Stomach smooth muscle (tissue), 2 donors: ENCODE measurements around the gene WNK3.
"Not testable (repeated sequence)": the region's sequence is repeated elsewhere in the genome, so short reads cannot be mapped to it uniquely, and the experiment has no call there.

Experiments
- H3K27ac ChIP-seq: one replicate; pipeline ENCODE4 v1.7.0; 2013; ENCODE audit warnings: mild to moderate bottlenecking, low read length, inconsistent platforms
- H3K27me3 ChIP-seq, 2 donors: one replicate each; pipeline ENCODE4 v1.7.0; 2013; ENCODE audit warnings: low read length in 2 of 2; ENCODE audit not compliant: insufficient read depth in 2 of 2, control insufficient read depth in 1 of 2
- H3K36me3 ChIP-seq, 2 donors: one replicate each; pipeline ENCODE4 v1.7.0; 2013; ENCODE audit warnings: low read length in 2 of 2; ENCODE audit not compliant: control insufficient read depth in 2 of 2, insufficient read depth in 2 of 2
- H3K4me1 ChIP-seq: one replicate; pipeline ENCODE4 v1.7.0; 2013; ENCODE audit warnings: low read length; ENCODE audit not compliant: control insufficient read depth, insufficient read depth
- H3K4me3 ChIP-seq, 2 donors: one replicate each; pipeline ENCODE4 v1.7.0; 2013; ENCODE audit warnings: low read length in 2 of 2
- H3K9ac ChIP-seq, 2 donors: one replicate each; pipeline ENCODE4 v1.7.0; 2013; ENCODE audit warnings: low read length in 2 of 2, mild to moderate bottlenecking in 1 of 2
- H3K9me3 ChIP-seq, 2 donors: one replicate each; pipeline ENCODE4 v1.7.0; 2013; ENCODE audit warnings: low read length in 2 of 2; ENCODE audit not compliant: control insufficient read depth in 2 of 2
- donor health status: healthy.
- donor health status: Pancreatic carcinoma.

The WNK3 gene

DNA sequence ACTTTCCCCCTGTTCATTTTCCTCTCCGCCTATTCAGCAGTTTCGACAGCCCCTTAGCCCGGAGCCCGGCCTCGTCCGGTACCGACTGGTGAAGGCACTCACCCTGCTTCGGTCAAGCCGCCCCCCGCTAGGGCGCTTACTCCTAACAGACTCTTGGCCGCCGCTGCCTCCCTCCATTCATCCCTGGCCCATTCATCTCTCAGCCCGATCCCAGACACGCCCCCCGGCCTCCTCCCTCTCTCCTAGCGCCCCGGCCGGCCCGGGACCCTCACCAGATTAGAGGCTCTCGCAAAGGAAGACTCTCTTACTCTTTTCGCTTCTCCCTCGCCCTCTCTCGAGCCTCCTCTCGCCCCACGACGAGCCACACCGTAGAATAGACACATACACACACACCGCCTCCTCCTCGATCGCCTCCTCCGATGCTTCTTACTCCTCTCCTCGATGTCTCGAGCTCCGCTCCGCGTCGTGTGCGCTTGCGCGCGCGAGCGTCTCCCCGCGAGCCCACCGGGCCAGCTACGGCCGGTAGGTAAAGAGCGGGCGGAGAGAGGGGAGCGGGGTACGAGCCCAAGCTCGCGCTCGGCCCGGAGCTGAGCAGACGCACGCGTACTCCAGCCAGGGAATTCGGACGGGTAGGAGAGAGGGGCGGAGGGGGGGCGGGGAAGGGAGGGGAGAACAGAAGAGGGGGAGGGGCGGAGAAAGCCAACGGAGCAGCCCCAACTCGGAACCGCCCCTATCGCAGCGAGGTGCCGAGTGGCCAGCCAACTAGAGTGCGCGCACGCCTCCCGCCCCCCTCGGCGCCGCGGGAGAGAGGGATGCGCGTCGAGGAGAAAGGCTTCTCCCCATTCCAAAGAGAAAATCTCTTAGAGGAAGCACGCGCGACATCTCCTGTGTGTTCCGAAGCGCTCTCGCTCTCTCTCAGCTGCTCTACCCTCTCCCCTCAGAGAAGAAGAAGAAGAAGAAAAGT, at the start of gene WNK3:
Gene WNK3, minus strand, starts transcription at position 633 of the 964 bp plus-strand sequence.
- Histone ChIP-seq H3K36me3 (no peaks in the 10 kb centered on the region), H3K9me3 (peaks cover 0 to 3% of the 10 kb centered on the region in 2 donors), H3K9ac (peak within 1 kb of the TSS; percentile 52 to 72), H3K4me3 (peak within 1 kb of the TSS; percentile 63 to 73), H3K27ac (peak within 1 kb of the TSS; percentile 84), H3K27me3 (peaks cover 0 to 7% of the 10 kb centered on the region in 2 donors), H3K4me1 (peaks cover 8% of the 10 kb centered on the region)

DNA sequence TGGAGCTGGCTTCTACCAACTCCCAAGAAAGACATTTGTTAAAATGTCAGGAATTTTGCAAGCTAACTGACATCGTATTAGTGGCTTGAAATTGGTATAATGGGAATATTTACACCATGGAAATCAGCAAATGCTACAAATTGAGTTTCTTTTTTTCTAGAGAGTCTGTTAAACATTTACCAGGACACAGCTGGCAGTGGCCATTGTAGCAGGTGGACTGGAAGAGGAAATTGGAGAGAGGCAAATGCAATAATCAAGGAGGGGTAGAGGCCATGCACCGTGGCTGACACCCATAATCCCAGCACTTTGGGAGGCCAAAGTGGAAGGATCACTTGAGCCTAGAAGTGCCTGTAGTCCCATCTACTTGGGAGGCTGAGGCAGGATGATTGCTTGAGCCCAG, 49.4 kb upstream of the WNK3 start:
- Histone ChIP-seq H3K27ac (no peak overlapping the region), H3K9ac (no peak overlapping the region), H3K4me1 (no peaks in the 10 kb centered on the region), H3K36me3 (no peaks in the 10 kb centered on the region), H3K27me3 (no peaks in the 10 kb centered on the region), H3K4me3 (no peak overlapping the region), H3K9me3 (no peaks in the 10 kb centered on the region)

DNA sequence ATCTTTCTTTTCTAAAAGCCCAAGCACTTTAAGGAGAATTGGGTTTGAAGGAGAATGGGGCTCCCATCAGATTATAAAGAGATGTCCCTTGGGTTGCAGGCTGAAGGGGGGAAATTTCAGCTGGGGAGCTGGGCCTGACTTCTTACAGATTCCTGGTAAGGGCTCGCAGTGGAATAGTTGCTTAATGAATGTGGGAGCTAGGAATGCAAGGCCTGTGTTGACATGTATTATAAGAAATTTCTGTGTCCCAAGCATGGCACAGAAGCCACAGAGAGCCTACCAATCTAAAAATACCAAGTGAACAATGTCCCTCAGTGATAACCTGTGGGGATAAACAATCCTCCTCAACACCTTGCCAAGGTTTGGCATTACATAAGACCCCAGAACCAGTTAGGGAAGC, 39.3 kb upstream of the WNK3 start:
- Histone ChIP-seq H3K4me1 (no peaks in the 10 kb centered on the region), H3K27ac (no peak overlapping the region), H3K9ac (no peak overlapping the region), H3K9me3 (no peaks in the 10 kb centered on the region), H3K27me3 (no peaks in the 10 kb centered on the region), H3K4me3 (no peak overlapping the region), H3K36me3 (no peaks in the 10 kb centered on the region)

DNA sequence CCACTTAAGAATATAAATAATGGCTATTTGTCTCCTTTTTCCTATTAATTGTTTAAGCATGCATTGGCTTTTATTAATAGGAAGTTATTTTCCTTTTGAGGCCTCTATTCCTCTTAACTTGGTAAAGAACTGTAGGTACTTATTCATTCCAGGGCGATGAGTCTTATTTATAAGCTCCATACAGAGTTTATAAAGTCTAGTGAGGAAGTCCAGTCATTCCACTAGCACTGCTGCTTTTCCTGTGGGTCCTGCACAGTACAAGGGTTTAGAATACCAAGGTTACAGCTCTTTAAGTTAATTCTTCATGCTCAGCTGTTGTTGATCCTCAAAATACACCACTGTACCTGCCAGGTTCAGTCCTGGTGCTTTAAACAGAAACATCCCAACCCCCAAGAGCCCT, 28.5 kb upstream of the WNK3 start:
- Histone ChIP-seq H3K27me3 (peaks cover 0 to 2% of the 10 kb centered on the region in 2 donors), H3K9me3 (no peaks in the 10 kb centered on the region), H3K4me3 (no peak overlapping the region), H3K9ac (no peak overlapping the region), H3K4me1 (no peaks in the 10 kb centered on the region), H3K36me3 (no peaks in the 10 kb centered on the region), H3K27ac (no peak overlapping the region)

DNA sequence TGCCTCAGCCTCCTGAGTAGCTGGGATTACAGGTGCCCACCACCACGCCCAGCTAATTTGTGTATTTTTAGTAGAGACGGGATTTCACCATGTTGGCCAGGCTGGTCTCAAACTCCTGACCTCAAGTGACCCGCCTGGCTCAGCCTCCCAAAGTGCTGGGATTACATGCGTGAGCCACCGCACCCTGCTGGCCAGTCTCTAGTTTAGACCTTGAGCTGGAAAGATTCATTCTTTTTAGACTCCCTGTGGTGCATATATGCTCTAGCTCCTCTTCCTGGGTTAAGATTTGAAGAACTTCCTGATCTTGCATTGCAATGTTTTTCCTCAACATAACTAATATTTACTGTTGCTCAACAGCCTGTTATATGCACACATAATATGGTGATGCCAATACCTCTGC, 26.8 kb upstream of the WNK3 start:
- not testable (repeated sequence) for H3K4me3 ChIP-seq, H3K9me3 ChIP-seq, H3K27ac ChIP-seq, H3K36me3 ChIP-seq, H3K9ac ChIP-seq, H3K27me3 ChIP-seq, H3K4me1 ChIP-seq

DNA sequence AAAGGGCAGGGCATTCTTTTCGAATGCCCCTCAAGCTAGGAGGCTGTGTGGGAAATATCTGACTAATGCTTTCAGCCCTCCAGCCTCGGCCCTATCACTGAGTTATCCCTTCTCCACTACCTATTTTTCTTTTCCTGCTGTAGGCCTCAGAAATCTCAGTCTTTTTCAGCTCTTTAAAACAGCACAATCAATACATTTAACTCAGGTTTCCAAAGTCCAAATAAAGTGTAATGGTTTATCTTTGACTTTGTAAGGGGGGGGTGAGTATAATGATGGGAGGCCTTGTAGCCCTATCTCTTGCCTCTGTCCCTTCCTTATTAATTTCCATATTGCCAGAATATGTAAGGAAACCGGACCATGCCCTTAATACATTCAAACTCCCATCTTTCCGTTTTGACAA, 1.6 kb upstream of the WNK3 start:
- Histone ChIP-seq H3K27me3 (peaks cover 0 to 11% of the 10 kb centered on the region in 2 donors), H3K9ac (peak overlapping the region in 1 of 2 donors; percentile 52), H3K27ac (no peak overlapping the region)

DNA sequence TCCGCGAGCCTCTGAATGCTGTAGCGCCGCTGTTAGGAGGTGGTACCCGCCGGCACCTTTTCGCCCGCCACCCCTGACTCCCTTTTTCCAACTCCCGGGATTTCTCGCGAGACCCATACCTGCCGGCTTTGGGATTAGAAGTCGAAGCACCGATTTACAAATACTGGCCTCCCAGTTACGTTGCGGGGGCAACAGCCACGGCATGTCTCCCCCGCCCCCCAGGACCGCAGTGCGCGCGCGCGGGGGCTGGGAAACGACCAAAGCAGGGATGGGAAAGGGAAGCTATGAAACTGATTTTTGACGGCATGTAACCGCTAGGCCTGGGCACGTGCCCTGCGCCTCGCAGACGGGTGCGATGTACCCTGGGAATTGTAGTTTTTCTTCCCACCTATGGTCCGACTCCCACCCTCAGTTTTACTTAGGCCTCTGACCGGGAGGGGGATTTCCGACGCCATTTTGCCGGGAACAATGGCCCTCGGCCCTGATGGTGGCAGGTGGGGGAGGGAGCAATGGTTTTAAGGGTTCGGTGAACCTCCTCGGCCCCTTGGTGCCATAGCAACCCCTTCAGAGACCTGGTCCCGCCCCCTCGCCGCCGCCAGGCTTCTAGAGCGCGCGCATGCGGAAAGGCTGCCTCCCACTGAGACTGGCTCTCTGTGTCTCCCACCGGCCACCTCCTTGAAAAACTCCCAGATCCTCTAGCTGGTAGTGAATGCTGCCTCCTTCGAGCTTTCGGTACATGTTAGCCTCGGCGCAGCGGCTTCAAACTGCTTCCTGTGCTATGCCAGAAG, 772 bp upstream of the WNK3 start:
- H3K4me3 ChIP-seq = peak overlapping the region; percentile 63 to 69
- H3K9me3 ChIP-seq = no peaks in the 10 kb centered on the region
- peak overlapping the region; percentile 84 for H3K27ac ChIP-seq
- no peaks in the 10 kb centered on the region for H3K36me3 ChIP-seq
- peaks cover 8% of the 10 kb centered on the region for H3K4me1 ChIP-seq
- H3K27me3 ChIP-seq = peaks cover 0 to 10% of the 10 kb centered on the region in 2 donors
- peak overlapping the region; percentile 52 to 62 for H3K9ac ChIP-seq

More for the DNA sequence above, 1.6 kb upstream of the WNK3 start:
- Histone ChIP-seq H3K4me1 (peaks cover 8% of the 10 kb centered on the region), H3K9me3 (no peaks in the 10 kb centered on the region), H3K4me3 (peak overlapping the region in 1 of 2 donors; percentile 69), H3K36me3 (no peaks in the 10 kb centered on the region)

DNA sequence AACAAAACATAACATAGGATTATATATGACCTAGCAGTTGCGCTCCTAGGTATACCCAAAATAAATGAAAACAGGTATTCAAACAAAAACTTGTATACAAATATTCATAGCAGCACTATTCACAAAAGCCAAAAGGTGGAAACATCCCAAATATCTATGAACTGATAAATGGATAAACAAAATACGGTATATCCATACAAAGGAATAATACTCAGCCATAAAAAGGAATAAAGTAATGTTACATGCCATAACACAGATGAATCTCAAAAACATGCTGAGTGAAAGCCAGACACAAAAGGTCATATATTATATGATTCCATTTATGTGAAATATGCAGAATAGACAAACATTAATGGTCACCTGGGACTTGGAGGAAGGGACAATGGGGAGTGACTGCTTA, 5.2 kb downstream of the WNK3 start:
- Histone ChIP-seq H3K4me1 (no peaks in the 10 kb centered on the region), H3K9ac (no peak overlapping the region), H3K9me3 (peaks cover 0 to 6% of the 10 kb centered on the region in 2 donors), H3K27me3 (no peaks in the 10 kb centered on the region), H3K36me3 (no peaks in the 10 kb centered on the region), H3K27ac (no peak overlapping the region), H3K4me3 (no peak overlapping the region)

DNA sequence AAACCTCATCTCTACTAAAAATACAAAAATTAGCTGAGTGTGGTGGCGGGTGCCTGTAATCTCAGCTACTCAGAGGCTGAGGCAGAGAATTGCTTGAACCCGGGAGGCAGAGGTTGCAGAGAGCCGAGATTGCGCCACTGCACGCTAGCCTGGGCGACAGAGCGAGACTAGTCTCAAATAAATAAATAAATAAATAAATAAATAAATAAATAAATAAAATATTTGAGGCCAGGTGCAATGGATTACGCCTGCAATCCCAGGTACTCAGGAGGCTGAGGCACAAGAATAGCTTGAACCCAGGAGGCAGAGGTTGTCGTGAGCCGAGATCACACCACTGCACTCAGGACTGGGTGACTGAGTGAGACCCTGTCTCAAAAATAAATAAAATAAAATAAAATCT, 20.5 kb downstream of the WNK3 start:
- not testable (repeated sequence) for H3K9ac ChIP-seq, H3K9me3 ChIP-seq

DNA sequence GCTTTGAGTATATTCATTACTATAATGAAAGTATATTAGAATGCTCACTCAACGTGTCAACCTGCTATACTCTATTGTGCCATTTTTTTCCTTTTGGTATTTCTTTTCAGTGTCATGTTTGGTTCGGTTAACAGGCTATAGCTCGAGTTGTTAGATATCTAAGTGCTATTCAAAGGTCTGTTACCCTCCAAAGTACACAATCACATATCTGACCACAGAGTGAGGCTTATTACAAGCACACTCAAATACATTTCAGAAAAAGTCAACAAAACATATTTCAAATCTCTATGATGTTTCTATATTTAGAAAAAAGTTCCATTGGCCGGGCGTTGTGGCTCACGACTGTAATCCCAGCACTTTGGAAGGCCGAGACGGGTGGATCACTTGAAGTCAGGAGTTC, 32.8 kb downstream of the WNK3 start:
- Histone ChIP-seq H3K4me3 (no peak overlapping the region), H3K4me1 (no peaks in the 10 kb centered on the region), H3K27me3 (peaks cover 0 to 5% of the 10 kb centered on the region in 2 donors), H3K27ac (no peak overlapping the region), H3K9ac (no peak overlapping the region), H3K9me3 (no peaks in the 10 kb centered on the region), H3K36me3 (no peaks in the 10 kb centered on the region)

More for the DNA sequence above, 20.5 kb downstream of the WNK3 start:
- H3K27ac ChIP-seq, H3K4me1 ChIP-seq, H3K27me3 ChIP-seq, H3K36me3 ChIP-seq, H3K4me3 ChIP-seq: not testable (repeated sequence)
